ENCODE results near the gene ATP8A2. TPM values are rescaled to one million over a fixed set of nuclear protein-coding genes. Genes with fewer than 3 reads are reported as not detected.

ATP8A2 gene
- total RNA-seq, 1 donor from 2014 or later: not detected

- no peak for FAIRE-seq
These were observed 316.8 kb downstream of the ATP8A2 start for GRCh38 chr13:25688536-25688935.

GRCh38 chr13:25689539-25689938 is 317.8 kb downstream of the ATP8A2 start:
- Histone ChIP-seq H3K4me3 (ENCODE audit: low read depth, low read length) (no peak overlapping the region), H3K36me3 (ENCODE audit: control insufficient read depth, insufficient read depth, low read length) (no peaks in the 10 kb centered on the region), H3K27me3 (ENCODE audit: control insufficient read depth, insufficient read depth, low read length) (no peaks in the 10 kb centered on the region)
- no peak for TF ChIP-seq CTCF (IDR thresholded peaks at IDR 0.05; ENCODE audit: insufficient read depth, low read length, severe bottlenecking)
- FAIRE-seq (no peak), DNase-seq (ENCODE audit: low read depth) (no peak)

More at GRCh38 chr13:25688536-25688935, 316.8 kb downstream of the ATP8A2 start:
- no peak for DNase-seq (ENCODE audit: low read depth)
- no peak for TF ChIP-seq CTCF (IDR thresholded peaks at IDR 0.05; ENCODE audit: insufficient read depth, low read length, severe bottlenecking)
- Histone ChIP-seq H3K4me3 (ENCODE audit: low read depth, low read length) (no peak overlapping the region), H3K36me3 (ENCODE audit: control insufficient read depth, insufficient read depth, low read length) (no peaks in the 10 kb centered on the region), H3K27me3 (ENCODE audit: control insufficient read depth, insufficient read depth, low read length) (no peaks in the 10 kb centered on the region)

GRCh38 chr13:25690582-25690981 is 318.8 kb downstream of the ATP8A2 start:
- TF ChIP-seq CTCF (IDR thresholded peaks at IDR 0.05; ENCODE audit: insufficient read depth, low read length, severe bottlenecking): no peak
- peak; percentile 7 for DNase-seq (ENCODE audit: low read depth)
- FAIRE-seq: no peak
- no peaks in the 10 kb centered on the region for H3K27me3 ChIP-seq (ENCODE audit: control insufficient read depth, insufficient read depth, low read length)
- H3K4me3 ChIP-seq (ENCODE audit: low read depth, low read length): no peak overlapping the region
- H3K36me3 ChIP-seq (ENCODE audit: control insufficient read depth, insufficient read depth, low read length): no peaks in the 10 kb centered on the region

GRCh38 chr13:25691654-25692053 is 319.9 kb downstream of the ATP8A2 start:
- FAIRE-seq: no peak
- no peak for TF ChIP-seq CTCF (IDR thresholded peaks at IDR 0.05; ENCODE audit: insufficient read depth, low read length, severe bottlenecking)
- H3K27me3 ChIP-seq (ENCODE audit: control insufficient read depth, insufficient read depth, low read length): no peaks in the 10 kb centered on the region
- DNase-seq (ENCODE audit: low read depth): no peak
- no peak overlapping the region for H3K4me3 ChIP-seq (ENCODE audit: low read depth, low read length)
- no peaks in the 10 kb centered on the region for H3K36me3 ChIP-seq (ENCODE audit: control insufficient read depth, insufficient read depth, low read length)

GRCh38 chr13:25692099-25692498 is 320.3 kb downstream of the ATP8A2 start:
- Histone ChIP-seq H3K4me3 (ENCODE audit: low read depth, low read length) (no peak overlapping the region), H3K36me3 (ENCODE audit: control insufficient read depth, insufficient read depth, low read length) (no peaks in the 10 kb centered on the region), H3K27me3 (ENCODE audit: control insufficient read depth, insufficient read depth, low read length) (no peaks in the 10 kb centered on the region)
- DNase-seq (ENCODE audit: low read depth): no peak
- TF ChIP-seq CTCF (IDR thresholded peaks at IDR 0.05; ENCODE audit: insufficient read depth, low read length, severe bottlenecking): no peak
- FAIRE-seq: no peak

GRCh38 chr13:25699056-25699455 is 327.3 kb downstream of the ATP8A2 start:
- Histone ChIP-seq H3K36me3 (ENCODE audit: control insufficient read depth, insufficient read depth, low read length) (no peaks in the 10 kb centered on the region), H3K4me3 (ENCODE audit: low read depth, low read length) (no peak overlapping the region), H3K27me3 (ENCODE audit: control insufficient read depth, insufficient read depth, low read length) (no peaks in the 10 kb centered on the region)
- TF ChIP-seq CTCF (IDR thresholded peaks at IDR 0.05; ENCODE audit: insufficient read depth, low read length, severe bottlenecking): no peak
- FAIRE-seq (no peak), DNase-seq (ENCODE audit: low read depth) (no peak)
